Ovary (tissue), 9 donors: ENCODE measurements around the gene SIRT6. TPM values are rescaled to one million over a fixed set of nuclear protein-coding genes. Genes with fewer than 3 reads are reported as not detected.
"Not testable (repeated sequence)": the region's sequence is repeated elsewhere in the genome, so short reads cannot be mapped to it uniquely, and the experiment has no call there.

Experiments used
- DNase-seq, 5 donors: peaks; one replicate each; pipeline ENCODE4 v3.0.0-alpha.2; 2019 to 2020
- H3K27ac ChIP-seq, 2 donors: fragments of 200-600 bp; one replicate each; pipeline versions ENCODE4 v1.5.1 to v1.8.0; 2019 to 2022
- H3K27me3 ChIP-seq: fragments of 200-600 bp; one replicate; pipeline ENCODE4 v1.8.0; 2022
- H3K36me3 ChIP-seq: fragments of 200-600 bp; sonication (generic); one replicate; pipeline ENCODE4 v1.5.1; 2019
- H3K4me1 ChIP-seq: one replicate; pipeline ENCODE4 v1.8.1; 2013; ENCODE audit warnings: mild to moderate bottlenecking, moderate library complexity; ENCODE audit not compliant: insufficient read depth
- H3K4me3 ChIP-seq: fragments of 200-600 bp; sonication (generic); one replicate; pipeline ENCODE4 v1.5.1; 2017
- H3K9me3 ChIP-seq, 2 donors: fragments of 200-600 bp in 1 of 2; sonication (generic) in 1 of 2; one replicate each; pipeline versions ENCODE4 v1.5.1 to v1.8.1; 2013 to 2019; ENCODE audit warnings: mild to moderate bottlenecking in 1 of 2, moderate library complexity in 1 of 2
- EP300 ChIP-seq: sonication (generic); formaldehyde crosslinking; IDR thresholded peaks from one replicate; pipeline ENCODE4 v1.6.1; 2017; ENCODE audit warnings: antibody characterized with exemption
- POLR2A ChIP-seq: fragments of 450-650 bp; IDR thresholded peaks from one replicate; pipeline ENCODE4 v1.6.1; 2017; ENCODE audit warnings: antibody characterized with exemption, mild to moderate bottlenecking, moderate library complexity
- WGBS, 3 donors: extraction: QIAGEN DNeasy Blood & Tissue Kit in 1 of 3; methylation state at CpG; one replicate each; pipeline versions ENCODE4 v1.1.5 to v1.1.7; 2013 to 2017; 5-methylcytosine and 5-hydroxymethylcytosine counted together
- intact Hi-C, 4 donors: fragments of 100-400 bp; cut with DNase I; formaldehyde crosslinking; loops; one replicate each; pipeline versions ENCODE4 v1.11.0 to v1.15.1; 2022 to 2023
- polyA plus RNA-seq, 2 donors: library from polyadenylated mRNA; stranded (reverse); fragments of 200-250 nt in 1 of 2; fragments of 350-450 nt in 1 of 2; fragmentation: Illumina TruSeq in 1 of 2; extraction: RNeasy Lipid Tissue Mini Kit (QIAGEN cat#74804) in 1 of 2; gene quantifications; one replicate each; pipeline ENCODE4 v1.2.3, GENCODE V29; 2013 to 2014
- total RNA-seq, 7 donors: library from RNA; depleted of rRNA in 2 of 7; stranded (reverse); fragments of >200 nt in 2 of 7; fragmentation: NEBNext Ultra II Directional in 3 of 7; extraction: Animal tissue kit (Norgen Biotek cat#: 25700) in 3 of 7; gene quantifications; one replicate each; pipeline versions ENCODE4 v1.1.0 to v1.2.4, GENCODE V29; 2016 to 2023
- TF ChIP-seq, protein P1 (sequence below), 3 donors: fragments of 450-650 bp in 2 of 3; fragments of 200-600 bp in 1 of 3; IDR thresholded peaks; one replicate each; pipeline versions ENCODE4 v1.5.1 to v1.8.0; 2016 to 2022; ENCODE audit warnings: antibody characterized with exemption in 3 of 3, mild to moderate bottlenecking in 1 of 3
- donor health status: DM: no; HTN: no; CAD: no; lungs with moderate emphysema.
- donor health status: DM: no; HTN: no; CAD: no.
- donor health status: Bipolar disorder and iron deficiency.
- donor health status: DM: yes; HTN: yes; CAD: no.
- donor health status: DM: no; HTN: no; CAD: no.
- donor health status: DM: yes; HTN: yes; CAD: no.

Gene SIRT6
- total and polyA plus RNA-seq, 9 donors = 0.32 to 19.9 (median 16.5) TPM

DNA sequence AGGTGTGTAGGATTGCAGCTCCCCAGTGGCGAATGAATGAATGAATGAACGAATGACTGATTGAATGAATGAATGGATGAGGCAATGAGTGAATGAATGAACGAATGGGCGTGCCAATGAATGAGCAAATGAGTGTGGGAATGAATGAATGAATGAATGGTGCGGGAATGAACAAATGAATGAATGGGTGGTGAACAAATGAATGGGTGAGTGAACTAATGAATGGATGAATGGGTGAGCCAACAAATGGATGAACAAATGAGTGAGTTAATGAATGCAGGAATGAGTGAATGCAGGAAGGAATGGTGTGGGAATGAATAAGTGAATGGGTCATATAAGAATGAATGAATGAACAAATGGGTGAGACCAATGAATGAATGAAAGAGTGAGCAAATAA, 14.9 kb upstream of the SIRT6 start:
- Histone ChIP-seq H3K4me1 (no peaks in the 10 kb centered on the region), H3K9me3 (no peaks in the 10 kb centered on the region), H3K27ac (no peak overlapping the region), H3K4me3 (no peak overlapping the region), H3K36me3 (no peaks in the 10 kb centered on the region), H3K27me3 (peaks cover 6% of the 10 kb centered on the region)
- WGBS, 3 donors = 78 to 84% (median 83%) methylated on average over 5 of the region's 5 CpGs
- no peak for DNase-seq
- intact Hi-C loops = no loop called here
- TF ChIP-seq POLR2A = no peak
- TF ChIP-seq, protein P1, sequence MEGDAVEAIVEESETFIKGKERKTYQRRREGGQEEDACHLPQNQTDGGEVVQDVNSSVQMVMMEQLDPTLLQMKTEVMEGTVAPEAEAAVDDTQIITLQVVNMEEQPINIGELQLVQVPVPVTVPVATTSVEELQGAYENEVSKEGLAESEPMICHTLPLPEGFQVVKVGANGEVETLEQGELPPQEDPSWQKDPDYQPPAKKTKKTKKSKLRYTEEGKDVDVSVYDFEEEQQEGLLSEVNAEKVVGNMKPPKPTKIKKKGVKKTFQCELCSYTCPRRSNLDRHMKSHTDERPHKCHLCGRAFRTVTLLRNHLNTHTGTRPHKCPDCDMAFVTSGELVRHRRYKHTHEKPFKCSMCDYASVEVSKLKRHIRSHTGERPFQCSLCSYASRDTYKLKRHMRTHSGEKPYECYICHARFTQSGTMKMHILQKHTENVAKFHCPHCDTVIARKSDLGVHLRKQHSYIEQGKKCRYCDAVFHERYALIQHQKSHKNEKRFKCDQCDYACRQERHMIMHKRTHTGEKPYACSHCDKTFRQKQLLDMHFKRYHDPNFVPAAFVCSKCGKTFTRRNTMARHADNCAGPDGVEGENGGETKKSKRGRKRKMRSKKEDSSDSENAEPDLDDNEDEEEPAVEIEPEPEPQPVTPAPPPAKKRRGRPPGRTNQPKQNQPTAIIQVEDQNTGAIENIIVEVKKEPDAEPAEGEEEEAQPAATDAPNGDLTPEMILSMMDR (IDR thresholded peaks at IDR 0.05) = no peak
- no peak for TF ChIP-seq EP300

DNA sequence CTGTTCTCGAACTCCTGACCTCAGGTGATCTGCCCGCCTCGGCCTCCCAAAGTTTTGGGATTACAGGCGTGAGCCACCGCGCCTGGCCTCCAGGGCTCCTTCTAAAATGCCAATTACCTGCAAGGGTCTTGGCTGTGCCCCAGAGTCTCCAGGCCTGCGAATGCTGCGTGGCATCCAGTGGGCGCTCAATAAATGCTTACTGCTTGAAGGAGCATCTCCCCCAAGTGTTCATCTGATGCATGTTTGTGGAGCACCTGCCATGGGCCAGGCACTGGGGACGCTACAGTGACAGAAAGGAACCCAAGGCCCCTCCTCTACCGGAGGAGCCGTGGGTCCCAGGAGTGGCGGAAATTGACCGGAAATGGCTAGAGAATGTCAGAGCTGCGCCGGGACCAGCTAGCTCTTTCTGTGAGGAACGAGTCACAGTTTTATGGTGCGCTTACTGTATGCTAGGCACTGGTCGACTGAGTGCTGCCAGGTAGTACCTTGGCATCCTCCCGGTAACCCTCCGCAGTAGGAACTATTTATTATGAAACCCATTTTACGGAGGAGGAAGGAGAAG, 14.3 kb upstream of the SIRT6 start:
- no peak for DNase-seq
- Histone ChIP-seq H3K27ac (no peak overlapping the region), H3K27me3 (peaks cover 6% of the 10 kb centered on the region), H3K9me3 (no peaks in the 10 kb centered on the region), H3K36me3 (no peaks in the 10 kb centered on the region), H3K4me3 (no peak overlapping the region), H3K4me1 (no peaks in the 10 kb centered on the region)
- WGBS, 3 donors = 86 to 92% (median 87%) methylated on average over 22 of the region's 22 CpGs
- intact Hi-C loops = no loop called here
- TF ChIP-seq, protein P1 (IDR thresholded peaks at IDR 0.05) = no peak
- TF ChIP-seq EP300 = no peak

DNA sequence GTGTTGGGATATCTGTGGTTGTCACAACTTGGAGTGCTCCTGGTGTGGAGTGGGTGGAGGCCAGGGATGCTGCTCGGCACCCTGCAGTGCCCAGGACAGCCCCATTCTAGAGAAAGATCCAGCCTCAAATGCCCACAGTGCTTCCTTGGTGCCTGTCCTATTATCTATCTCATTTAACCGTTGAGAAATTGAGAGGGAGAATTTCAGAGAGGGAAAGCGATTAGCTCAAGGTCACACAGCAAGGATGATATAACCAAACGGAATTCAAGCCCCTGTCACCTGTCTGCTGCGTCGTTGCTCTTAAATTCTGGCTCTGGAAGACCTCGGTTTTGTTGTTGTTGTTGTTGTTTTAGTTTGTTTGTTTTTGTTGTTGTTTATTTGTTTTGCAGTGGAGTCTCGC, 13.6 kb upstream of the SIRT6 start:
- H3K36me3 ChIP-seq = no peaks in the 10 kb centered on the region
- WGBS, 3 donors = 62 to 77% (median 70%) methylated on average over 8 of the region's 8 CpGs
- intact Hi-C loops = no loop called here
- H3K9me3 ChIP-seq = no peaks in the 10 kb centered on the region
- H3K27ac ChIP-seq = no peak overlapping the region
- peaks cover 6% of the 10 kb centered on the region for H3K27me3 ChIP-seq
- no peak for TF ChIP-seq POLR2A
- TF ChIP-seq, protein P1 (IDR thresholded peaks at IDR 0.05) = no peak
- TF ChIP-seq EP300 = no peak
- H3K4me1 ChIP-seq = no peaks in the 10 kb centered on the region
- DNase-seq = no peak
- no peak overlapping the region for H3K4me3 ChIP-seq

DNA sequence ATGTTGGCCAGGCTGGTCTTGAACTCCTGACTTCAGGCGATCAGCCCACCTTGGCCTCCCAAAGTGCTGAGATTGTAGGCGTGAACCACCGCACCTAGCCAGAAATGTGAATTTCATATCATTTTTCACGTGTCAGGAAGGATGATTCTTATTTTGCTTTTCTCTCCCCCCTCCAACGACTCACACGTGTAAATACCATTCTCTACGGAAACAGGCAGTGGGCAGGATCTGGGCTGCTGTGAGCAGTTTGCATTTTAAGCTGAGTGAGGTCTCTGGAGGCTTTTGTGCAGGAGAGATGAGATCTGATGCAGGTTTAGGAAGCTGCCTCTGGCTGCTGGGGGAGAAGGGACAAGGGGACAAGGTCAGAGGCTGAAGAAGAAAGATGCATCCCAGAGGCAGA, 12.0 kb upstream of the SIRT6 start:
- Histone ChIP-seq H3K9me3 (no peaks in the 10 kb centered on the region), H3K36me3 (no peaks in the 10 kb centered on the region), H3K27ac (no peak overlapping the region), H3K27me3 (peaks cover 6% of the 10 kb centered on the region), H3K4me1 (no peaks in the 10 kb centered on the region), H3K4me3 (no peak overlapping the region)
- intact Hi-C loops = no loop called here
- TF ChIP-seq POLR2A = no peak
- TF ChIP-seq EP300 = no peak
- TF ChIP-seq, protein P1 (IDR thresholded peaks at IDR 0.05) = no peak
- 42 to 53% (median 42%) methylated on average over 7 of the region's 7 CpGs for WGBS, 3 donors
- DNase-seq = no peak

DNA sequence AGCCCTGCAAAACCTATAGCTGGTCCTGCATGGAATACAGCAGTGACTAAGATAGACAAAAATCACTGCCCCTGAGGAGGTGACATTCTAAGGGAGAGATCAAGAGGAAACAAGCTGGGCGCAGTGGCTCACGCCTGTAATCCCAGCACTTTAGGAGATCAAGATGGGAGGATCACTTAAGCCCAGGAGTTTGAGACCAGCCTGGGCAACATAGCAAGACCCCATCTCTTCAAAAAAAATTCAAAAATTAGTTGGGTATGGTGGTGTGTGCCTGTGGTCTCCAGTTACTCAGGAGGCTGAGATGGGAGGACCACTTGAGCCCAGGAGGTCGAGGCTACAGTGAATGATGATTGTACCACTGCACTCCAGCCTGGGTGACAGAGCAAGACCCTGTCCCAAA, 10.2 kb upstream of the SIRT6 start:
- intact Hi-C loops, H3K27me3 ChIP-seq, H3K27ac ChIP-seq, H3K4me1 ChIP-seq, H3K9me3 ChIP-seq, DNase-seq, H3K36me3 ChIP-seq, H3K4me3 ChIP-seq: not testable (repeated sequence)
- WGBS, 3 donors = 87 to 92% (median 91%) methylated on average over 3 of the region's 3 CpGs
